Spleen (tissue), 7 donors: ENCODE measurements around the gene ROR1.

Experiments
- CTCF ChIP-seq, 11 experiments: fragments of 200-600 bp in 7 of 11; fragments of 450-650 bp in 4 of 11; sonication (generic) in 4 of 11; IDR thresholded peaks in 8 of 11; conservative IDR thresholded peaks in 3 of 11; 1 replicate in 7 of 11; 2 replicates in 4 of 11; pipeline versions ENCODE4 v1.4.0 to v1.8.0; 2016 to 2021; ENCODE audit warnings: antibody characterized with exemption in 11 of 11, inconsistent platforms in 4 of 11, mild to moderate bottlenecking in 1 of 11
- POLR2A ChIP-seq, 3 donors: fragments of 450-650 bp; IDR thresholded peaks; one replicate each; pipeline ENCODE4 v1.5.1; 2017; ENCODE audit warnings: antibody characterized with exemption in 3 of 3, mild to moderate bottlenecking in 1 of 3
- donor health status: DM: no; HTN: no; CAD: no; lungs with moderate emphysema.
- donor health status: DM: no; HTN: no; CAD: no.
- donor health status: DM: no; HTN: no; CAD: no.

GRCh38 chr1:63878932-63879331 lies 105.1 kb downstream of the ROR1 start:
- no peak for TF ChIP-seq CTCF (IDR thresholded peaks at IDR 0.05 in 8 of 11, conservative IDR thresholded peaks at IDR 0.05 in 3 of 11)
- TF ChIP-seq POLR2A (IDR thresholded peaks at IDR 0.05) = no peak
